Ishikawa (cell line): ENCODE results near the gene HOATZ.

Experiments used
- CEBPB ChIP-seq: IDR thresholded peaks from 2 replicates; pipeline ENCODE4 v1.6.1; 2012
- CREB1 ChIP-seq: IDR thresholded peaks from 2 replicates; pipeline ENCODE4 v1.6.1; 2012; ENCODE audit warnings: low read depth
- EGR1 ChIP-seq: IDR thresholded peaks from 2 replicates; pipeline ENCODE4 v1.6.1; 2012
- EP300 ChIP-seq: IDR thresholded peaks from 2 replicates; pipeline ENCODE4 v1.6.1; 2012; ENCODE audit warnings: borderline replicate concordance
- FOXM1 ChIP-seq: IDR thresholded peaks from 2 replicates; pipeline ENCODE4 v1.6.1; 2012; ENCODE audit warnings: low read depth, borderline replicate concordance
- RAD21 ChIP-seq: IDR thresholded peaks from 2 replicates; pipeline ENCODE4 v1.6.1; 2012; ENCODE audit warnings: low read depth
- REST ChIP-seq: IDR thresholded peaks from 2 replicates; pipeline ENCODE4 v1.6.1; 2012; ENCODE audit warnings: low read depth, mild to moderate bottlenecking
- TAF1 ChIP-seq: IDR thresholded peaks from 2 replicates; pipeline ENCODE4 v1.6.1; 2012; ENCODE audit warnings: low read depth, mild to moderate bottlenecking
- TEAD4 ChIP-seq: IDR thresholded peaks from 2 replicates; pipeline ENCODE4 v1.6.1; 2012
- USF1 ChIP-seq: IDR thresholded peaks from 2 replicates; pipeline ENCODE4 v1.6.1; 2012
- YY1 ChIP-seq: IDR thresholded peaks from 2 replicates; pipeline ENCODE4 v1.6.1; 2012; ENCODE audit warnings: low read depth
- TF ChIP-seq, protein P1 (sequence below): IDR thresholded peaks from 2 replicates; pipeline ENCODE4 v1.6.1; 2012

GRCh38 chr11:111540114-111540936 is 25.7 kb downstream of the HOATZ start, which contains the start of gene LAYN:
- TF ChIP-seq TAF1 (no peak), YY1 (no peak), REST (no peak), TEAD4 (no peak), EP300 (no peak), RAD21 (no peak), CEBPB (no peak), CREB1 (no peak), FOXM1 (no peak), USF1 (no peak), EGR1 (no peak)
- TF ChIP-seq, protein P1, sequence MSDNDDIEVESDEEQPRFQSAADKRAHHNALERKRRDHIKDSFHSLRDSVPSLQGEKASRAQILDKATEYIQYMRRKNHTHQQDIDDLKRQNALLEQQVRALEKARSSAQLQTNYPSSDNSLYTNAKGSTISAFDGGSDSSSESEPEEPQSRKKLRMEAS = no peak
